ENCODE measurements around the gene HSD17B1. TPM values are rescaled to one million over a fixed set of nuclear protein-coding genes. Genes with fewer than 3 reads are reported as not detected.
"Not testable (repeated sequence)": the region's sequence is repeated elsewhere in the genome, so short reads cannot be mapped to it uniquely, and the experiment has no call there.

HSD17B1 gene
- total and polyA plus RNA-seq, 7 donors = 0.16 to 5.3 (median 1.4) TPM

GRCh38 chr17:42543190-42544079, 9.3 kb upstream of the HSD17B1 start:
- Histone ChIP-seq H3K4me1 (peaks cover 0 to 7% (median 5%) of the 10 kb centered on the region in 4 donors), H3K4me3 (no peak overlapping the region), H3K36me3 (peaks cover 0 to 56% (median 19%) of the 10 kb centered on the region in 4 donors), H3K27ac (no peak overlapping the region), H3K9me3 (no peaks in the 10 kb centered on the region), H3K27me3 (peaks cover 0 to 5% (median 0%) of the 10 kb centered on the region in 3 donors)
- intact Hi-C loops (cut with DNase I) = no loop called here
- no peak for DNase-seq
- 95 to 96% methylated on average over 39 of the region's 39 CpGs for WGBS, 2 donors
- no peak for TF ChIP-seq EP300 (IDR thresholded peaks at IDR 0.05)
- no peak for TF ChIP-seq POLR2AphosphoS5 (IDR thresholded peaks at IDR 0.05)
- TF ChIP-seq POLR2A (IDR thresholded peaks at IDR 0.05) = no peak
- no peak for TF ChIP-seq CTCF (IDR thresholded peaks at IDR 0.05)

GRCh38 chr17:42544874-42545283, 7.8 kb upstream of the HSD17B1 start:
- 81% methylated on average over 8 of the region's 8 CpGs for WGBS, 2 donors
- Histone ChIP-seq H3K27me3 (peaks cover 0 to 7% (median 0%) of the 10 kb centered on the region in 3 donors), H3K36me3 (peaks cover 0 to 42% (median 10%) of the 10 kb centered on the region in 4 donors), H3K27ac (no peak overlapping the region), H3K4me3 (no peak overlapping the region), H3K4me1 (peaks cover 0 to 12% (median 6%) of the 10 kb centered on the region in 4 donors), H3K9me3 (no peaks in the 10 kb centered on the region)
- no peak for DNase-seq
- intact Hi-C loops (cut with DNase I) = no loop called here
- no peak for TF ChIP-seq POLR2AphosphoS5 (IDR thresholded peaks at IDR 0.05)
- TF ChIP-seq EP300 (IDR thresholded peaks at IDR 0.05) = no peak
- no peak for TF ChIP-seq POLR2A (IDR thresholded peaks at IDR 0.05)
- TF ChIP-seq CTCF (IDR thresholded peaks at IDR 0.05) = no peak

- H3K36me3 ChIP-seq = peaks cover 0 to 34% (median 9%) of the 10 kb centered on the region in 4 donors
- H3K9me3 ChIP-seq; H3K27me3 ChIP-seq; intact Hi-C loops (cut with DNase I); DNase-seq; H3K4me3 ChIP-seq; H3K27ac ChIP-seq: not testable (repeated sequence)
- 91 to 92% methylated on average over 9 of the region's 9 CpGs for whole genome bisulfite sequencing, 2 donors
- H3K4me1 ChIP-seq = peaks cover 0 to 12% (median 6%) of the 10 kb centered on the region in 4 donors
These were observed 6.8 kb upstream of the HSD17B1 start for GRCh38 chr17:42545755-42546505.

- TF ChIP-seq EP300 (IDR thresholded peaks at IDR 0.05) (no peak), CTCF (IDR thresholded peaks at IDR 0.05) (no peak), POLR2A (IDR thresholded peaks at IDR 0.05) (no peak), POLR2AphosphoS5 (IDR thresholded peaks at IDR 0.05) (no peak)
- no peak overlapping the region for H3K27ac ChIP-seq
- no peak overlapping the region for H3K4me3 ChIP-seq
- peaks cover 0 to 7% (median 0%) of the 10 kb centered on the region in 3 donors for H3K27me3 ChIP-seq
- H3K36me3 ChIP-seq = peaks cover 0 to 28% (median 8%) of the 10 kb centered on the region in 4 donors
- intact Hi-C loops (cut with DNase I) = no loop called here
- no peaks in the 10 kb centered on the region for H3K9me3 ChIP-seq
- no peak for DNase-seq
- H3K4me1 ChIP-seq = peaks cover 0 to 12% (median 6%) of the 10 kb centered on the region in 4 donors
- 91% methylated on average over 23 of the region's 23 CpGs for WGBS, 2 donors
These were observed 5.7 kb upstream of the HSD17B1 start for GRCh38 chr17:42547001-42547461.

- intact Hi-C loops (cut with DNase I) = no loop called here
- Histone ChIP-seq H3K27me3 (peaks cover 0 to 7% (median 0%) of the 10 kb centered on the region in 3 donors), H3K4me3 (no peak overlapping the region), H3K27ac (no peak overlapping the region), H3K36me3 (peaks cover 0 to 22% (median 3%) of the 10 kb centered on the region in 4 donors), H3K4me1 (peaks cover 0 to 17% (median 7%) of the 10 kb centered on the region in 4 donors), H3K9me3 (no peaks in the 10 kb centered on the region)
- DNase-seq = no peak
- TF ChIP-seq EP300 (IDR thresholded peaks at IDR 0.05) (no peak), POLR2A (IDR thresholded peaks at IDR 0.05) (no peak), CTCF (IDR thresholded peaks at IDR 0.05) (no peak), POLR2AphosphoS5 (IDR thresholded peaks at IDR 0.05) (no peak)
- WGBS, 2 donors = 72 to 89% methylated on average over 14 of the region's 14 CpGs
These were observed 5.0 kb upstream of the HSD17B1 start for GRCh38 chr17:42547698-42548069.

Data from sigmoid colon (tissue), 7 donors.